Bone marrow (tissue), 2 donors: Measurements from ENCODE around the gene OLFM3.

ENCODE experiments used
- DNase-seq, 2 donors: peaks; one replicate each; lab custom pipeline; 2025; lab: John Stamatoyannopoulos, UW

Gene OLFM3

DNA sequence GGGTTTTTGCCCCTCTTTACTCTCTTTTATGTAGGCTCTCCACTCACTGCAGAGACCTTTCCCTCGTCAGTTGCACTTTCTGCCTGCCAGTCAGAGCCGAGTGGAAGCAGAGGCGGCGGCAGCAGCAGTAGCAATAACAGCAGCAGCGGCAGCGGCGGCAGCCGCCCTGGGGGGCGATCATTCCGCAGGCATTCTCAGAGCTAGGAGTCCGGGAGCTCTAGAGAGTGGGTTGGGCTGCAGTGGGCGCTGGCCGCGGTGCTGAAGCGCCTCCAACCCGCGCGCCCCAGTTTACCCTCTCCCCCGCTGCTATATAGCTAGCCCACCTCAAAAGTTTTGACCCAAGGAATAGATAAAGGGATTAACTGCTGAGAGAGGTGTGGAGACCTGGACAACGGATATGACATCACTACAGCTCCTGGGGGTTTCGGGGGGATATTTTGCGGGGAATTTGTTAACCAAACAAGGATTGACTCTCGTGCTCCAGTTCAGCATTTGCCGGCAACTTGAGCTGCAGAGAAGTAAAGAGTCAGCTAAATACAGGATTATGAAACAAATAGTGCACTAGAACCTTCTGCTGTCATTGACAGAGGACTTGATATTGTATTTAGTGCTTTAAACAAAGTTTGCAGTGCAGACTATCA is at the start of gene OLFM3:
TSS of gene OLFM3 (minus strand) at position 102 of the 641 bp plus-strand sequence.
- no peak for DNase-seq

- no peak for DNase-seq
These were observed 49.0 kb upstream of the OLFM3 start for GRCh38 chr1:102045752-102046151.

DNA sequence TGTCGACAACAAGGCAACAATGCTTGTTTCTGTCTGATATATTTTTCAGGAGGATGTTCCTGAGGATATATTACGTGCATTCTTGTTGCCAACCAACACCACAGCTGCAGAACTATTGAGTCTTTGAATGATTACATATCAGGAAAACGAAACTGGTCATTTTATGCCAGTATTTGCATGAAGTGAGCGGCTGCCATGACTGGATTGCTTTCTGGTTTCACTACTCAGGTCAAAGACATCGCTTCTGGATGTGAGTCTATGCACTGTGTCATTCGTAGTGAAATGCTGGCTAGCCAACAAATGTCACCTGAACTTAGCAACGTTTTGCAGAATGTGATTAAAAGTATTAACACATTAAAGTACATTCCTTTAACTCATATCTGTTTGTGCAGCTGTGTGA is 35.8 kb upstream of the OLFM3 start:
- no peak for DNase-seq

GRCh38 chr1:102019530-102019929 is 22.8 kb upstream of the OLFM3 start:
- DNase-seq = no peak

DNA sequence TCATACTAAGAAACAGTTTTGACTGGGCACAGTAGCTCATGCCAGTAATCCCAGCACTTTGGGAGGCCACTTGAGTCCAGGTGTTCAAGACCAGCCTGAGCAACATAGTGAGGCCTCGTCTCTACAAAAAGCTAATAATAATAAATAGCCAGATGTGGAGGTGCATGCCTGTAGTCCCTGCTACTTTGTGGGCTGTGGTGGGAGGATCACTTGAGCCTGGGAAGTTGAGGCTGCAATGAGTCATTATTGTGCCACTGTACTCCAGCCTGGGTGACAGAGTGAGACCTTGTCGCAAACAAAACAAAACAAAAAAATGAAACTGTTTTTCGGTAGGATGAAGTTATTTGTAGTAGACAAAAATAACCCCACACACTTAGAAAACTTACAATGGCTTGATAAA is 19.0 kb upstream of the OLFM3 start:
- DNase-seq = no peak

DNA sequence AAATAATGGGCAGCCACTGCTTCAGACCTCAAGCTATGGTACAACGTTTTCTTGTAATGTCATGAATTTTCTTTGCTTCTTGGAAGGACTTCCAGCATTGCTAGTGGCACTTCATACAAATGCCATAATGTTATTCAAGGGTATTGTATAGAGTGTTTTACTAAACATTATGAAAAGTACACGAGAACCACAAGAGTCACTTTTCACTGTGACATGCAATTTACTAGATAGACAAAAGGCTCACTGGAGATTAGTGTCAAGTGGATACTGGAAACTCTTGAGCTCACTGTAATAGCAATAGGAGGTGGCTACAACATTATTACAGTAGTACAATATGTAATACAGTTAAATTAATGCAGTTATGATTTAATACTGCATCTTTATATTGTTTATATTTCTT is 5.3 kb upstream of the OLFM3 start:
- no peak for DNase-seq

DNA sequence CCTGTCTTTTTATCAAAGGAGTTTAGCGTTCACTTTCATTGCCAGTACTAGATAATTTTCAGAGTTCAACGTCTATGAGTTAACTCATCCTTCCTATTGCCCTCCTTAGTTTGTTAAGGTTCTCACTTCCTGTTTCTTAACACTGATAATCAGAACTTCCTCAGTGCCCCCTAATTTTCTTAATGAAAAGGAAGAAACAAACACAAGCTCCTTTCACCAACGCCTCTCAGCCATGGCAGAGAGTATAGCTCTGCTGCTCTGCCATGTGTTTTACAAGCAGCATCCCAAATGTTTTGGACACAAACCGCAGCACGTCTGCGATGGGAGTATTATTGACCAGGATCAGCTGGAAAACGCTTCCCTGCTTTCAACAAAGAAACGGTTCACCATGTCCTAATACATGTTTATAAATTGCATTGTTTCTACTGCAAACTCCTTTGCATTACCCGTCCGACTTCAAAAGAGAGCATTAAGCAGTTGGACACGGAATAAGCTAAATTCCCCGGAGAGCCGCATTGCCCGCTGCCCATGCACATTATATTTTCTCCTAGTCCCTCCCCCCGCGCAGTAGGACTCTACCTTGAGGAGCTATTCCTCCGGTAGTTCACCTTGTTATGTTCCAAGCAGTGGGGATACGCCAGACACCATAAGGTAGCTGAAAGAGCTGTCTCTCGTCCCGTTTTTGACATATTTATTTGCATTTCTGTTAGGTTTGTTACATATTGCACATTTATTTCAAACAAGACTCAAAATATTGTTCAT is 561 bp downstream of the OLFM3 start:
- DNase-seq = no peak

DNA sequence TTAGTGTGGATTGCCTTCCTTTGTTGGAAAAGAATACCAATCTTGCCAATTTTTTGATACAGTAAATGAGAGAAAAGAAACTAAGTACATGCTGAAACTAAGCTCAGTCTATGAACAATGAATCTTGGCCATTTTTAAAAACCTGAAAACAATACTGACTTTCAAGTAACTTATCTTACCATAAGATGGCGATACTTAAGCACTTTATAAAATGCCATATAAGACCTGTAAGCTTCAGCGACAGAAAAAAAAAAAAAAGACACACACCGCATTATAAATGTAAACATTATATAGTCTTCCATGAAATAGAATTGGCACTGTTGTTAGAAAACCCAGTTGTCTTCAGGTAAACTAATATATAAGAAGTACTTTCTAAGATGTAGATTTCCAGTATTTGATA is 3.0 kb downstream of the OLFM3 start:
- DNase-seq = no peak

DNA sequence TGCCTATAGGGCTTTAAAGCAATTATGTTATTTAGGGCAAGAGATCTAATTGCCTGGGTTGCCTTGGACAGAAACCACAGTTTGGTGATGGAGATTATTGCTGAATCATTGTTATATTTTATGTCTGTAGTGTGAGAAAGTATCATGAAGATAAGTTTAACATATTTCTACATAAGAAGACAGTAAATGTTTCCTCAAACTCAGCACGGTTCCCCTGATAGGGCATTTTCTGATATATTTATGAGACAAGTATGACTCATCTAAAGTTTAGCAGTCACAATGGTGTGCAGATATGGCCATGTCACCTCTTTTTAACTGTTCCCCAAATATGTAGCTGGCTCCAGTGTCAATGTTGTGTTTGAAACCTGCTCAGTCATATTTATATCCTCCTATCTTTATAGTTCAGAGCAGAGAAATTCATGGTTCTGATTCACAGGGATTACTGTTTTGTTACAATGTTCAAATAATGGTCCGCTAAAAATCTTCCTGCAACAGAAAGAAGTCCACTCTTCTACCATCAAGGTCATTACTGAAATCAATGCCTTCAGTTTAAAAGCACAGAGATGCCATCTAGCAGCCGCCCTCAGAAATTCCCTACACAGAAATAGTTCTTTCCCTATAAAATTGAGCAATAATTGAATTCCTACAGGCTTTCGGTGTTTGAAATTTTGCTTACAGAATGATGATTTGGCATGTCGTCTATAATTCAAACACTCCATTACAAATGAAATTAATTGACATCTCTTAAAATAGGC is 3.7 kb downstream of the OLFM3 start:
- DNase-seq = no peak

- no peak for DNase-seq
These were observed 15.8 kb downstream of the OLFM3 start for GRCh38 chr1:101980974-101981373.

DNA sequence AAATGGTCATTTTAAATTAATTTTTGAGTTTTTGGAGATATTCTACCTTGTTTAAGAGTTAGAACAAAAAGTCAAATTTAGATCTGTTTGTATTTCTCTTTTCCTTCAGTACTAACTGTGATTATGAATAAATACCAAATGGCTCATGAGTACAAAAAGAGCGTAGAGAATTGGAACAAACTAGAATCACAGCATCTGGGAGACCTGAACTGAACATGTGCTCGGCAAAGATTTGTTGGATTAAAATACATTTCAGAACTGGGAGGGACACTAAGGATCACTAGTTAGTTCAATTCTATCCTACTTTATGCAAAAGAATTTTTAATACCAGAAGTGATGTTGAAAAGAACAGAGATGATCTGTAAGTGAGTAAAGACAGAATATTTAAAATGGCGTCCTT is 19.5 kb downstream of the OLFM3 start:
- no peak for DNase-seq

DNA sequence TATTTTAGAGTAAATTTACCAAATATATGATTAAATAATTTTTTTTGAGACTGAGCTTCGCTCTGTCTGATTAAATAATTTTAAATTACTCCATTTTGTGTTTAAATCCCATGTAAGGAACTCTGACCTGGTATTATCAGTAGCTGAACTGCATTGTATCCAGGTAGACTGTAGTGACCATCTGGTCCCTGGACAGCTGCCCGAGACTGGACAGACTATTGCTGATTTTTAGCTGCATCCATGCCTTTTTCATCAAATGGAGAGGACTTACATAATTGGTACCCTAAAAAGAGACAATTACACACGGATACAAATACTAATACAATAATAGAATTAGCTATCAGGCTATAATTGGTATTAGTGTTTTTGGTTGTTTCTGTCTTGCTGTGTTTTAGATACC is 20.6 kb downstream of the OLFM3 start:
- no peak for DNase-seq

- no peak for DNase-seq
These were observed 21.4 kb downstream of the OLFM3 start for GRCh38 chr1:101975371-101975770.

GRCh38 chr1:101974599-101975274 is 22.0 kb downstream of the OLFM3 start:
- DNase-seq = no peak

DNA sequence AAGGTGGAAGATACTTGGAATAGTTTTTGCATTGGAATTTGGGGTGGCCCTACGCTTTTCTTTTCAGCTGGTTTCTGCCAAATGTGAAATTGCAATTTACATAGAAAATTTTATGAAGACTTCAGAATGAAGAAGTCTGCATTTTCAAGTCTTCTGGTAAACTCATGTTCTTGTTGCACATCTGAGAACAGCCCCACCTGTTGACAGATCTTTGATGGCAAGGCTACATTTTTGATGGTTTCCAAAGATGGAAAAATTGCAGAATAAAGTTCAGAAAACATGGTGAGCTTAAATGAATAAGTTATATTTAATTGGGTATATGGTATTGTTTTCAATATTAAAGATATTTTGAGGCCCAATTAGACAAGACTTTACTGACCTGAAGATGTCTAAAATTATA is 25.4 kb downstream of the OLFM3 start:
- no peak for DNase-seq

DNA sequence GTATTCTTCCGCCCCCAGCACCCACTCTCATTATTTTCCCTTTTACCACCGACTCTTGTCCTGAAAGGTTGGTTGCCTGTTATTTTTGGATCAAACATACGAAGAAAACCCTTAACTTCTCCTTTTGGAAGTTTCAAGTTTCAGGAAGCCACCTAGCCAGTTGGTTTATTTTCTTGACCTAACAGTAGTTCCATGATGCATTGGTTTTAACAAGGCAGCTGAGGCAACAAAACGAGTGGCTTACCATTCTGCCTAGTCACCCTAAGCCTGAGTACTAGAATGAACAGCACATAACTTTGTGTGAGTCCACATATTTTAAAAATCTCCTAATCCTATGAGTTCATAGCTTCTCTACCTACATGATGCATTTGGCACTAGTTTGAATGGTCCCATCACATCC is 28.9 kb downstream of the OLFM3 start:
- DNase-seq = no peak

DNA sequence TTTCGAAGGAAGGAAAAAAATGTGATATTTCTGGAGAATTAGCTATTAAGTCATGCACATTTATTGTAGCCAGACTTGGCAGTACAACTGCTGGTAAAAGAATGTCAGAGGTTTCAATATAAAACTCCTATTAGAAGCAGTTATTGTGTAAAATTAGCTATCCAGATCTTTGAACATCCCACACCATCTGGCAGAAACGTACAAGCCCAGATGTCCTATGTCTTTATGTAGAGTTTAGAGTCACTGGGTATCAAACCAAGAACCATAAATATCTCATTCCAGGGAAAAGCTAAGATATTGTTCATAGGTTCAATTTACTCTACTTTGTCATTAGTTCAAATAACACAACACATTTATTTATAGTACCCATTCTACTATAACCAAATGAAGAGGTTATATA is 31.4 kb downstream of the OLFM3 start:
- DNase-seq = no peak

GRCh38 chr1:101964708-101965107 is 32.0 kb downstream of the OLFM3 start:
- DNase-seq = no peak

GRCh38 chr1:101960142-101960541 is 36.6 kb downstream of the OLFM3 start:
- no peak for DNase-seq

DNA sequence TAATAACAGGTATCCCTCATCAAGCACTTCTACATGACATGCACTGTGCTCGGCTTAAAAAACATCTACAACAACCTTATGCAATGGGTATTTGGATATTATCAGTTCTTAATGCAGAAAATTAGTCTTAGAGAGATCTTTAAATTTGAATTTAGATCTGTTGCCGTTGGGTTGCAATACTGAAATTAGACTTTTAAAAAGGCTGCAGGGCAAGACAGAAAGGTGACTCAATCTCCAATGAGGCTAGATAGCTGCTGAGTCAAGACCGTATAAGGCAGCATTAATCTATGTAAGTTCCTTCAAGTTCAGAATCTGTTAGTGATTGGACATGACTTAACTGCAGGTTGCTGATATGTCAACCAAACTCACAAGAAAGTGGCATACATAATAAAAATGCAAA is 37.3 kb downstream of the OLFM3 start:
- DNase-seq = no peak

DNA sequence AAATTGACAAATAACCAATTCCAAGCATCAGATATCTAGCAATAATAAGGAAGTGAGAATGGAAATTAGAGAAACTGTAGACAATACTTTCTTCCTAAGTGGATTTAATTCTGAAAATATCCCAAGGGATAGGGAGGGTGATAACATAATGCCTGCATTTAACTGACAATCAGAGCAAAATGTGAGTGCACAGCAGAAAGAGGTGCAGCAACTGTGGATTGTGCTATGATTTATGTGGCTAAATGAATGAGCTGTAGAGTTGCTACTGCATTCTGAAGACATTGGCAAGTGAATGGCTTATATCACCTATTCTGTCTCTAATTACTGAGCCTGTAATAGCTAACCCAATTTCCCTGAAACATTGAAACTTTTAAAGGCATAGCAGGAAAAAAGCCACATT is 39.0 kb downstream of the OLFM3 start:
- no peak for DNase-seq

DNA sequence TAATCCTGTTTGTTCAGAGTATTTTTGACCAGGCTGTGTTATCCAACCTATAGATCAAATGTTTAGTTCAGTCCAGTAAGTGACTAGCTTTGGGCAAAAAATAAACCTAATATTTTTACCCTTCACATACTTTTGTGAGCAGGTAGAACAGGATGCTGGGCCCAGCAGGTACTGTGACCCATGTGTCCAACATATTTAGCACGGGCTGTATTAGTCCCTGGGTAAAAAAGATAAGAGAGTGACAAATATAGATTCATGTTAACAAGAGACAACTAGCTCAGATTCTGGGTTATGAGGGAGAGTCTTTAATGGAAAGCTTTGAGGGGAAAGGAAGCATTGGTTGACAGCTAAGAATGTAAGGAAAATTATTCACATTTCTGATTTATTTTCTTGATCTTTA is 43.1 kb downstream of the OLFM3 start:
- no peak for DNase-seq

DNA sequence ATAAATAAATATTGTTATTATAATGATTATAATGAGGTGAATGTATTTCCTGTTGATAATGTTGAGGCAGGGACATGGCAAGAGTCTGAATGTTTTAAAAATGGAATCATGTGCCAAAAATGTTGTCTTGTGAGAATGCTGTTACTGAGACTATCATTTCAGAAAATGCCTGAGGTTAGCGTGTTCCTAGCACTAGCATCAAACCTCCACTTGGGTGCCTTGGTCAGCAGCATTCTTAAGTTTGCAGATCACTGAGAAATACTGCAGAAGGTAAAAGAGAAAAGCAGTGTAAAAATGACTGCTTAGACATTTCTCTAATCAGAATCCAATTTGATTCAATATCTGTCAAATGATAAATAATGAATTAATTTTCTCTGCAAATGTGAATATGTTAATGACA is 50.8 kb downstream of the OLFM3 start:
- no peak for DNase-seq
